HG03039 (cell line): ENCODE results near the gene ZDHHC11.
"Not testable (repeated sequence)": the region's sequence is repeated elsewhere in the genome, so short reads cannot be mapped to it uniquely, and the experiment has no call there.

Experiments
- ATAC-seq: cut with Tn5 transposase; IDR thresholded peaks from one replicate; pipeline ENCODE4 v1.9.1; 2021; ENCODE audit warnings: mild to moderate bottlenecking, moderate library complexity; ENCODE audit not compliant: unreplicated experiment

ZDHHC11 gene

GRCh38 chr5:880816-881550 is 30.2 kb upstream of the ZDHHC11 start:
- no peak for ATAC-seq

DNA sequence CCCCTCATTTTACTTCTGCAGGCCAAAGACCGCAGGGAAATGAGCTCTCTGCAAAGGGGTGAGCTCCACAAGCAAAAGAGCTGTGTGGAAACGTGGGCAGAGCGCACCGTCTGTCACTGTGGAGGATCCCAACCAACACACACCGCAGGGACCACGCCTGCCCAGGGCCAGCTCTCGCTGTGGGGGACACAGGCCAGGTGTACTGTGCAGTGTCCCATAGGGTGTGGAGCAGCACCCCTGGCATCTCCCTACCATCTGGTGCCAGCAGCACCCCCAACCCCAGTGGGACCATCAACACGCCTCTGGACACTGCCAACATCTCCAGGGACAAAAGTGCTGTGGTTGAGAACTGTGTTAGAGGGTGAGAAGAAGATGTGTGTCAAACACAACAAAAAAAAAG is 27.9 kb upstream of the ZDHHC11 start:
- ATAC-seq: not testable (repeated sequence)

- no peak for ATAC-seq
These were observed 27.3 kb upstream of the ZDHHC11 start for GRCh38 chr5:878125-878524.

DNA sequence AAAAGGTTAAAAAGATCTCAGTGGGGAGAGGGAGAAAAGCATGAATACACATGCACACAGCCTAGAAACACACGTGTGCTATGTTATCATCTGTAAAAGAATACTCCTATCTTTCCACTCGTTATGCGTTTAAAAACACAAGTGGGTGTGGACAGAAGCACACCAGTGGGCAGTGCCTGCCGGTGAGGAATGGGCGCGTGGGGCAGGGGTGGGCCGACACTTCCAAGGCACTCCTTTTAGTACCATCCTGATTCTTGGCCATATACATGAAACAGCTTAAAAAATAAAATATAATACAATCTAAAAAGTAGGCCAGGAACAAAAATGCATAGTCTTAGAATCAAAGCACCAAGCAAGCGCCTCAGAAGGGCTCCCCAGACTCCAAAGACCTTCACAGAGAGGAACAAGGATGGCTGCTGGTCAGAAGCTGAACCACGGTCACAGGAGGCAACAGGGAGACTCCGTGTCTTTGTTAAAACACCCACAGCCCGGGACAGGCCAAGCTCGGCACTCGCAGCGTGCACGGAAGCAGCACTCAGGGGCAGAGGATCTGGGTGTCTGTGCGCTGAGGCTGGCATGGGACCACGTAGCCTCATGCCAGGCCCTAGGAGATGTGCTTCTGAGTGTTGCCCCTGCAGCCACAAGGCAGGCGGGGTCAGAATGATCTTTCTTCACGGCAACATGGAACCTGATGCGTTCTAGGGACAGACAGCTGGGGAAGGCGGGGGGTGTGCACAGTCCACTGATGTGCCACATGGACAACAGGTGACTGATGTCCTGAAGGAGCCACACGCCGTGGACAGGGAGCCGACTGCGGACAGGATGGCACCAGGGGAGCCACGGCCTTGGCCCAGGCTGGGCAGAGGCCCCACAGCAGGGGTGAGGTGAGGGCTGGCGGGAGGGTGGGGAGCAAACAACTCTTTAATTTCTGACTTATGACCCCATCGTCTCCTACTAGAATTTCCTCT is 25.9 kb upstream of the ZDHHC11 start:
- ATAC-seq: no peak

DNA sequence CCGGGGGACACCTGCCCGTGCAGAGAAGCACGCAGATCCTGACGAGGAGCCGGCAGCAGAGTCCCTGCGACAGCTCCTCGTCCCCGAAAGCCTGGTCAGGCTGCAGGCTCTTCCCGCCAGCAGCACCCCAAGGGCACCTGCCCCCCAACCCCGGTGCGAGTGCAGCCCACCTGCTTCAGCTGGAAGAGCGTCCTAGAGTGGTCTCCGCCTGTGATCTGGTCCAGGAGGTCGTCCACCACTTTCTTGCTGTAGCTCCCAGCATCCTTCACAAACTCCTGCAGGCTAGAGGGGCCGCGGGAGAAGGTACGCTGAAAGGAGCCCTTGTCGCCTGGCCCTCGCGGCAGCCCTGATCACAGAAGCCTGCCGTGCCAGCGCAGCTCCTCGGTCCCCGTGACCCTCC is 25.1 kb upstream of the ZDHHC11 start:
- no peak for ATAC-seq

GRCh38 chr5:873328-873727 is 22.5 kb upstream of the ZDHHC11 start:
- no peak for ATAC-seq

DNA sequence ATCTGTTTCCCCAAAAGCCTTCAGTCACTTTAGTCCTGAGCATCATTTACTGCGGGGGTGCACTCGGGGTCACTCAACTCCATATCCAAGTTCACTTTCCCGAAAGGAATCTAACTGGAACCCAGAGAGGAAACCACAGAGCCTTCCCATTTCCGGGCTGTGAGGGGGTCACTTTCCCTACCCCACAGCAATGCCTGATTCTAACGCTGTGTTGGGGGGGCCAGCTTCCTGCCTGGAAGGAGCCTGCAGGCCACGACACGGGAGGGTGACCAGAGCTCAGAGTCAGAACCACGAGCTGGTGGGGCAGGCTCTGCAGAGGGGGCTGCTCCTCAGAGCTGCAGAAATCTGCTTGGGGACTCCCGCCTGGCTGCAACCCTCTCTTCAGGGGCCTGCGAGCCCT is 21.5 kb upstream of the ZDHHC11 start:
- ATAC-seq: no peak

DNA sequence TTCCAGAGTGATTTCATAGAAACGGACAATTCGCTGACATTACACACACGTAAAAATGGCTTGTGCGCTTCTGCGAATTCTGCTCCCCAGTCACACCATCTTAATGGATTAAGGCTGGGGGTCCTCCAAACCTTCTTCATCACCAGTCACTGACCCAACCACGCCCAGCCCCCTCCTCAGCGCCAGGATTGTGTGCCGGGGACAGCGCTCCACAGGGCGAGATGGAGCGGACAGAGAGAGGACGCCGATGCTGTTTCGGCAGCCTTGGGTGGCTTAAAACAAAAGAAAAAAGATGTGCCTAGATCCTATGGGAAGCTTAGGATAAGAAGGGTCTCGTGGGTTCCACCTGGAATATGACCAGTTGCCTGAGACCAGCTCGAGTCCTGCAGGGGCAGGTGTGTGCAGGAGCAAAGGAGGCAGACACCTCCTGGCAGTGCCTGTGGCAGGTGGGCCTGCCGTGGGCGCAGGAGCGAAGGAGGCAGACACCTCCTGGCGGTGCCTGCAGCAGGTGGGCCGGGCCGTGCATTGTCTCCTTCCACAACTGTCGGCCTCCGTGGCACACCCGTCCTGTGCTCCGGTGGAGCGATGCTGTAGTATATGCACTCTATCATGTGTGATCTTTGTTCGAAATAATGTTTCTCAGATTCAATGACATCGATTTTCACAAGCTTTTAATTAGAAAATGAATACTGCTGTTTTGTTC is 21.0 kb upstream of the ZDHHC11 start:
- no peak for ATAC-seq

GRCh38 chr5:870956-871355 is 20.2 kb upstream of the ZDHHC11 start:
- ATAC-seq: no peak

DNA sequence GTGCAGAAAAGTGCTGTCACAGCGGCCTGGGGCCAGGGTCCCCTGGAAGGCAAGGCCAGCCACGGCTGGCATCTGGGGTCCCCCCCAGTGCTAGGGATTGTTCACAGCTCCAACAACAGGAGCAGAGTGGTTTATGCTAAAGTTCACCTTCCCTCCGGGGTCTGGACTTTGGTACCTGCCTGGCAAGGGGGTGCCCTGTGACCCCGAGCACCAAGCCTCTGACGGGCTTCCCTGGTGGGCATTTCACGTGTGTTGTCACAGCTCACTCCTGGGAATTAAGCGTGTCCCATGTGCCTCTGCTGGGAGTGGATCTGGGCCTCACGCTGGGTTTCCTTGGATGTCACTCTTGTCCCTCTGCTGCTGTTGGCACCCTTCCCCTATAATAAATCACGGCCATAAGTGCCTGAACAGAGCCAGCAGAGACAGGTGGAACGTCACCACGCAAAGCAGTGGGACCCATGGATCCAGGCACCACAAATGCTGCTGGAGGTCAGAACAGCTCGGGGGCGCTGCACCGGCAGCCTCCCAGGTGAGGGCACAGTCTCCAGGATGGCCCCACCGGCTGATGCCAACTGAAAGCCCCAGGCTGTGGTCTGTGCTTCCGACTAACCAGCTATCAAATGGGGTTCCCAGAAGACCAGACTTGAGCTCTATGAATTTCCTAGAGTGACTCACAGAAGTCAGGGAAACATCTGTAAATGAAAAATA is 17.8 kb upstream of the ZDHHC11 start:
- ATAC-seq: no peak

DNA sequence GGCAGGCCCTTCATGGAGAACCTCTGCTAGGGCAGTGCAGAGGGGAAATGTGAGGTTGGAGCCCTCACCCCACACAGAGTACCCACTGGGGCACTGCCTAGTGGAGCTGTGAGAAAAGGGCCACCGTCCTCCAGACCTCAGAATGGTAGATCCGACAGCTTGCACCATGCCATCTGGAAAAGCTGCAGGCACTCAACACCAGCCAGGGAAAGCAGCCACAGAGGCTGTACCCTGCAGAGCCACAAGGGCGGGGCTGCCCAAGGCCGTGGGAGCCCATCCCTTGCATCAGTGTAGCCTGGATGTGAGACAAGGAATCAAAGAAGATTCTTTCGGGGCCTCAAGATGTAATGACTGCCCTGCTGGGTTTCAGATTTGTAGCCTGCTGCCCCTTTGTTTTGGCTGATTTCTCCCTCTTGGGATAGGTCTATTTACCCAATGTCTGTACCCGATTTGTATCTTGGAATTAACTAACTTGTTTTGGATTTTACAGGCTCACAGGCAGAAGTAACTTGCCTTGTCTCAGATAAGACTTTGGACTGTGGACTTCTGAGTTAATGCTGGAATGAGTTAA is 16.6 kb upstream of the ZDHHC11 start:
- no peak for ATAC-seq

DNA sequence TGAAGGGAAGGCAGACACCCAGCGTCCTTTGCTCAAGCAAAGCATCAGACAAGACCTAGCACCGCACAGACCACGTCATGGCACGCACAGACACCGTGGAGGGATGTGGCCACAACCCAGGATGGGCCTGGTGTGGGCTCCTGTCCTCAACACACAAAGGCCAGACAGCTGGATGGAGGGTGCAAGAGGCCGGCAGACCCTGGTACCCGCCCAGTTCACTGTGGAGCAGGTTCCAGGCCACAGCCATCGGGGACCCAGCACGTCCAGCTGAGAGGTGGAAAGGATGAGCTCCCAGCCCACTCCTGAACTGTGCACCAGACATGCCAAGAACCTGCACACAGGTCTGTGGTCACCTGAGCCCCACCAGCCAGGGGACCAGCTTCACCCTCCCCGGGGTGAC is 15.0 kb upstream of the ZDHHC11 start:
- no peak for ATAC-seq

GRCh38 chr5:865168-865521 is 14.4 kb upstream of the ZDHHC11 start:
- no peak for ATAC-seq

- ATAC-seq: no peak
These were observed 13.8 kb upstream of the ZDHHC11 start for GRCh38 chr5:864492-865167.

- ATAC-seq: no peak
These were observed 12.5 kb upstream of the ZDHHC11 start for GRCh38 chr5:863244-863805.

DNA sequence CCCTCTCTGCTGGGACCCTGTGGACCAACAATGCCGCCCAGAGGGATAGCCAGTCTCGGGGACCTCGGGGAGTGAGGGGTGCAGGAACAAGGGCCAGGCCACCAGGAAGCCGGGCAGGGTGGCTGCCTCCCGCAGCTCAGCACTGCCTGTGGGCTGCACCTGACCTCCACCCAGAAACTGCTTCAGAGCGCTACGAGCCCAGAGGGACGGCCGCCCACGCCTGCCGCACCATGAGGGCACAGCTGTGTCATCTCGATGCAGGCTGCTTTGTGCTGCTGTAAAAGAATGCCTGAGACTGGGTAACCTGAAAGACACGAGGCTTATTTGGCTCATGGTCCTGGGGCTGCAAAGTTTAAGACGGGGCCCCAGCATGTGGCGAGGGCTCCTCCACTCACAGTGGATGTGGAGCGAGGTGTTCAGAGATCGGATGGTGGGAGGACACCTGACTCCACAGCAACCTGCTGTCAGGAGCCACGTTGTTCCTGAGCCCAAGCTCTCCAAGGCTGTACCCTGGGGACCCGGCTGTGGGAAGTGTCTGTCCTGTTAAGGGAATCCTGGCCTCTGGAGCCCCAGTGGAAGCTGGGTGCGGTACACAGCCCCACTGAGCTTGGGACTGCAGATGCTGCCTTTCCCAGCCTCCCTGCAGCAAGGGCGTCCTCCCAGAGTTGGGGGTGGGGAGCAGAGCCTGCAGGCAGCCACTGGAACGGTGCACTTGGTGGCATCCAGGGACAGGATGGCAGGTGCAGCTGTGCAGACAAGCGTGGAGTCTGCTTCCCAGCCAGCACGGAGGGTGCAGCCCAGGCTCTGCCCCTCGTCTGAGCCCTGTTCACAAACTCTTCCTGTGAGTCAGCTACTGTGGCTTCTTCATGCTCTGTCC is 11.8 kb upstream of the ZDHHC11 start:
- ATAC-seq: no peak

GRCh38 chr5:861442-862366 is 10.9 kb upstream of the ZDHHC11 start:
- ATAC-seq: no peak
